Calu3 (cell line): ENCODE measurements around the gene FBXO33. TPM values are rescaled to one million over a fixed set of nuclear protein-coding genes. Genes with fewer than 3 reads are reported as not detected.

ENCODE experiments used
- BruUV-seq: library from RNA; stranded (reverse); fragments of 400-500 nt; replicated peaks from 2 replicates; lab custom pipeline; 2021; lab: Mats Ljungman, UMichigan
- CTCF ChIA-PET: fragments of 300-600 bp; sonication (Branson Sonifier 250); formaldehyde crosslinking; loops from one replicate; lab custom pipeline; 2022; ENCODE audit warnings: antibody characterized with exemption; lab: Charles Lee
- DNase-seq: peaks from one replicate; pipeline ENCODE4 v3.0.0; 2022
- H3K27ac Mint-ChIP-seq: one replicate; pipeline ENCODE4 v1.8.0; 2022; ENCODE audit warnings: mixed read lengths; ENCODE audit not compliant: unreplicated experiment
- H3K27me3 Mint-ChIP-seq: one replicate; pipeline ENCODE4 v1.8.0; 2022; ENCODE audit warnings: mixed read lengths; ENCODE audit not compliant: unreplicated experiment
- H3K36me3 Mint-ChIP-seq: one replicate; pipeline ENCODE4 v1.8.0; 2022; ENCODE audit warnings: mild to moderate bottlenecking, moderate library complexity, mixed read lengths; ENCODE audit not compliant: insufficient read depth, unreplicated experiment
- H3K4me1 Mint-ChIP-seq: one replicate; pipeline ENCODE4 v1.8.0; 2022; ENCODE audit warnings: mild to moderate bottlenecking, low read depth, mixed read lengths; ENCODE audit not compliant: unreplicated experiment
- H3K4me3 Mint-ChIP-seq: one replicate; pipeline ENCODE4 v1.8.0; 2022; ENCODE audit warnings: mild to moderate bottlenecking, low read depth, moderate library complexity, mixed read lengths; ENCODE audit not compliant: unreplicated experiment
- H3K9me3 Mint-ChIP-seq: one replicate; pipeline ENCODE4 v1.8.0; 2022; ENCODE audit warnings: low read depth, mixed read lengths; ENCODE audit not compliant: unreplicated experiment
- CTCF ChIP-seq: fragments of 200-600 bp; IDR thresholded peaks from one replicate; pipeline ENCODE4 v1.8.0; 2022; ENCODE audit warnings: antibody characterized with exemption; ENCODE audit not compliant: unreplicated experiment
- intact Hi-C: fragments of 100-400 bp; cut with micrococcal nuclease; formaldehyde crosslinking; loops from one replicate; pipeline ENCODE4 v1.10.0; 2022; ENCODE audit not compliant: unreplicated experiment
- total RNA-seq: library from RNA; stranded (reverse); gene quantifications from 2 replicates; pipeline ENCODE4 v1.2.3, GENCODE V29; 2022

Gene FBXO33
- total RNA-seq, 1 experiment from 2014 or later: 8.6 TPM

- CTCF ChIA-PET: no interaction called here
- BruUV-seq: no TSS peak
- Mint-ChIP-seq H3K27ac (no peak overlapping the region), H3K4me3 (no peak overlapping the region), H3K27me3 (no peaks in the 10 kb centered on the region), H3K36me3 (no peaks in the 10 kb centered on the region), H3K9me3 (no peaks in the 10 kb centered on the region), H3K4me1 (peaks cover 14% of the 10 kb centered on the region)
- no peak for DNase-seq
- intact Hi-C loops: no loop called here
- no peak for TF ChIP-seq CTCF
Measured at GRCh38 chr14:39423793-39424192, 8.4 kb downstream of the FBXO33 start.

- H3K27ac Mint-ChIP-seq: no peak overlapping the region
- H3K4me3 Mint-ChIP-seq: no peak overlapping the region
- peaks cover 14% of the 10 kb centered on the region for H3K4me1 Mint-ChIP-seq
- no peak for TF ChIP-seq CTCF
- BruUV-seq: no TSS peak
- no peaks in the 10 kb centered on the region for H3K36me3 Mint-ChIP-seq
- H3K9me3 Mint-ChIP-seq: no peaks in the 10 kb centered on the region
- DNase-seq: no peak
- CTCF ChIA-PET: no interaction called here
- no peaks in the 10 kb centered on the region for H3K27me3 Mint-ChIP-seq
- intact Hi-C loops: no loop called here
Measured at GRCh38 chr14:39422243-39422642, 10.0 kb downstream of the FBXO33 start.

GRCh38 chr14:39419272-39419671 lies 13.0 kb downstream of the FBXO33 start:
- no peak overlapping the region for H3K27ac Mint-ChIP-seq
- H3K4me3 Mint-ChIP-seq: no peak overlapping the region
- H3K4me1 Mint-ChIP-seq: no peaks in the 10 kb centered on the region
- no peak for DNase-seq
- no peak for TF ChIP-seq CTCF
- peaks cover 8% of the 10 kb centered on the region for H3K9me3 Mint-ChIP-seq
- BruUV-seq: no TSS peak
- H3K27me3 Mint-ChIP-seq: no peaks in the 10 kb centered on the region
- no peaks in the 10 kb centered on the region for H3K36me3 Mint-ChIP-seq
- intact Hi-C loops: no loop called here
- CTCF ChIA-PET: interaction anchor here (0.7 kb wide), 1 partner anchor 23 kb away, joined by 3 read pairs; no protein-coding TSS in a partner anchor

GRCh38 chr14:39417014-39417413 lies 15.2 kb downstream of the FBXO33 start:
- no peak overlapping the region for H3K4me3 Mint-ChIP-seq
- H3K9me3 Mint-ChIP-seq: peaks cover 8% of the 10 kb centered on the region
- no TSS peak for BruUV-seq
- no peak for TF ChIP-seq CTCF
- no peak overlapping the region for H3K27ac Mint-ChIP-seq
- DNase-seq: no peak
- intact Hi-C loops: no loop called here
- H3K36me3 Mint-ChIP-seq: no peaks in the 10 kb centered on the region
- H3K27me3 Mint-ChIP-seq: no peaks in the 10 kb centered on the region
- no peaks in the 10 kb centered on the region for H3K4me1 Mint-ChIP-seq
- CTCF ChIA-PET: no interaction called here
